GM12801 (cell line): ENCODE measurements around the gene PKDREJ.

Source experiments
- CTCF ChIP-seq: IDR thresholded peaks from one replicate; pipeline ENCODE4 v1.5.1; 2011; ENCODE audit warnings: control low read depth; ENCODE audit not compliant: insufficient read length; ENCODE audit errors: extremely low read depth

Gene PKDREJ

GRCh38 chr22:46286941-46287872, 24.1 kb upstream of the PKDREJ start:
- no peak for TF ChIP-seq CTCF

- TF ChIP-seq CTCF: no peak
Measured at GRCh38 chr22:46286006-46286405, 22.9 kb upstream of the PKDREJ start.

- no peak for TF ChIP-seq CTCF
Measured at GRCh38 chr22:46281866-46282678, 18.9 kb upstream of the PKDREJ start.

GRCh38 chr22:46280999-46281623, 18.0 kb upstream of the PKDREJ start:
- no peak for TF ChIP-seq CTCF

- no peak for TF ChIP-seq CTCF
Measured at GRCh38 chr22:46280063-46280817, 17.1 kb upstream of the PKDREJ start.

- TF ChIP-seq CTCF: no peak
Measured at GRCh38 chr22:46278656-46279645, 15.8 kb upstream of the PKDREJ start.
